HEK293T (cell line): Measurements from ENCODE around the gene KRTAP1-1.
A peak's percentile ranks its signal among the peaks of the same experiment; 100 is the strongest.
"Not testable (repeated sequence)": the region's sequence is repeated elsewhere in the genome, so short reads cannot be mapped to it uniquely, and the experiment has no call there.

ENCODE experiments used
- CTCF ChIA-PET: fragments of 350-600 bp; formaldehyde crosslinking; extraction: SDS; loops from one replicate; lab custom pipeline; 2021; ENCODE audit warnings: antibody characterized with exemption, inconsistent platforms; lab: Yijun Ruan, JAX
- POLR2A ChIA-PET: fragments of 350-600 bp; formaldehyde crosslinking; extraction: SDS; loops from one replicate; lab custom pipeline; 2020; ENCODE audit warnings: antibody characterized with exemption, inconsistent platforms; lab: Yijun Ruan, JAX
- DNase-seq: peaks from one replicate; pipeline ENCODE4 v3.0.0; 2012; ENCODE audit warnings: mixed read lengths; ENCODE audit errors: extremely low spot score
- ARNT ChIP-seq: fragments of 450-650 bp; IDR thresholded peaks from 2 replicates; pipeline ENCODE4 v1.6.1; 2017; ENCODE audit warnings: mild to moderate bottlenecking
- BHLHE40 ChIP-seq: fragments of 450-650 bp; IDR thresholded peaks from 2 replicates; pipeline ENCODE4 v1.6.1; 2016; ENCODE audit warnings: mild to moderate bottlenecking, moderate library complexity, borderline replicate concordance
- CTBP1 ChIP-seq: fragments of 450-650 bp; IDR thresholded peaks from 2 replicates; pipeline ENCODE4 v1.6.1; 2016; ENCODE audit warnings: borderline replicate concordance
- ELF4 ChIP-seq: fragments of 450-650 bp; IDR thresholded peaks from 2 replicates; pipeline ENCODE4 v1.6.1; 2017; ENCODE audit warnings: antibody characterized with exemption
- FOXA1 ChIP-seq: fragments of 450-650 bp; IDR thresholded peaks from 2 replicates; pipeline ENCODE4 v1.6.1; 2016; ENCODE audit warnings: mild to moderate bottlenecking
- FOXK2 ChIP-seq: fragments of 450-650 bp; IDR thresholded peaks from 2 replicates; pipeline ENCODE4 v1.6.1; 2016; ENCODE audit warnings: mild to moderate bottlenecking
- FOXM1 ChIP-seq: fragments of 450-650 bp; IDR thresholded peaks from 2 replicates; pipeline ENCODE4 v1.6.1; 2017; ENCODE audit warnings: mild to moderate bottlenecking, borderline replicate concordance
- HDGF ChIP-seq: fragments of 450-650 bp; IDR thresholded peaks from 2 replicates; pipeline ENCODE4 v1.6.1; 2017; ENCODE audit warnings: antibody characterized with exemption, borderline replicate concordance
- L3MBTL2 ChIP-seq: fragments of 450-650 bp; conservative IDR thresholded peaks from 2 replicates; pipeline ENCODE4 v1.6.1; 2016; ENCODE audit warnings: mild to moderate bottlenecking
- LEF1 ChIP-seq: fragments of 450-650 bp; IDR thresholded peaks from 2 replicates; pipeline ENCODE4 v1.6.1; 2017; ENCODE audit warnings: mild to moderate bottlenecking, borderline replicate concordance
- NFRKB ChIP-seq: fragments of 450-650 bp; IDR thresholded peaks from 2 replicates; pipeline ENCODE4 v1.6.1; 2016; ENCODE audit warnings: mild to moderate bottlenecking, moderate library complexity
- PKNOX1 ChIP-seq: fragments of 450-650 bp; IDR thresholded peaks from 2 replicates; pipeline ENCODE4 v1.6.1; 2016
- SP1 ChIP-seq: fragments of 450-650 bp; IDR thresholded peaks from 2 replicates; pipeline ENCODE4 v1.6.1; 2017
- SUZ12 ChIP-seq: fragments of 450-650 bp; IDR thresholded peaks from 2 replicates; pipeline ENCODE4 v1.6.1; 2016; ENCODE audit warnings: mild to moderate bottlenecking
- TARDBP ChIP-seq: fragments of 450-650 bp; IDR thresholded peaks from 2 replicates; pipeline ENCODE4 v1.6.1; 2016
- ZNF384 ChIP-seq: fragments of 450-650 bp; IDR thresholded peaks from 2 replicates; pipeline ENCODE4 v1.6.1; 2016

Gene KRTAP1-1

GRCh38 chr17:41009301-41009760, 31.9 kb downstream of the KRTAP1-1 start:
- CTCF ChIA-PET = no interaction called here
- no peak for TF ChIP-seq FOXK2
- no peak for TF ChIP-seq NFRKB
- TF ChIP-seq SUZ12 = no peak
- TF ChIP-seq ELF4 = no peak
- TF ChIP-seq FOXM1 = no peak
- TF ChIP-seq PKNOX1 = no peak
- TF ChIP-seq FOXA1 = no peak
- no peak for TF ChIP-seq ARNT
- TF ChIP-seq TARDBP = no peak
- DNase-seq = no peak
- POLR2A ChIA-PET = no interaction called here

- TF ChIP-seq BHLHE40 = no peak
- no peak for TF ChIP-seq SP1
- no peak for TF ChIP-seq ZNF384
- no peak for TF ChIP-seq HDGF
- no peak for TF ChIP-seq SUZ12
- DNase-seq = no peak
- ChIA-PET POLR2A (no interaction called here), CTCF (no interaction called here)
Measured at GRCh38 chr17:41008811-41009210, 32.4 kb downstream of the KRTAP1-1 start, which contains the start of gene KRTAP3-1. TSS of gene KRTAP3-1 (minus strand) at chr17:41009128. CDS start at chr17:41009074, 54 bp downstream.

DNA sequence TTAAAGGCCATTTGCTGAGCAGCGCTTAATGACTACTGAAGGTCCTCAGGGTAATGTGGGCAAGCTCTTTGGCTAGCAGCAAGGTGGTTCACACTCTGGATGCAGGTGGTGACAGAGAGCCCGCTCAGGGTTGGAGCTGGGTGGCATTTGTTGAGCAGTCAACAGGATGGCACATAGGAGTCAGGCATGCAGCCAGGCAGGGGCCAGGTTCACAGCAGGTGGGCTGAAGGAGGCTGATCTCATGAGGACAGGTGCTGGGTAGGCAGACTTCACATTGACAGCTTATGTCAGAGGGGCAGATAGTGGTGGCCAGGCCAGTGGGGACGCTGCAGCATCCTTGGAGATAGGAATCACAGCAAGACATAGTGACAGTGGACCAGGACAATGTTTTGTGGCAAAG, 36.9 kb downstream of the KRTAP1-1 start:
- DNase-seq = no peak
- TF ChIP-seq LEF1 = no peak
- TF ChIP-seq CTBP1 = no peak
- TF ChIP-seq SUZ12 = no peak
- TF ChIP-seq NFRKB = no peak
- TF ChIP-seq FOXM1 = no peak
- TF ChIP-seq BHLHE40 = no peak
- POLR2A ChIA-PET = no interaction called here
- CTCF ChIA-PET = no interaction called here

DNA sequence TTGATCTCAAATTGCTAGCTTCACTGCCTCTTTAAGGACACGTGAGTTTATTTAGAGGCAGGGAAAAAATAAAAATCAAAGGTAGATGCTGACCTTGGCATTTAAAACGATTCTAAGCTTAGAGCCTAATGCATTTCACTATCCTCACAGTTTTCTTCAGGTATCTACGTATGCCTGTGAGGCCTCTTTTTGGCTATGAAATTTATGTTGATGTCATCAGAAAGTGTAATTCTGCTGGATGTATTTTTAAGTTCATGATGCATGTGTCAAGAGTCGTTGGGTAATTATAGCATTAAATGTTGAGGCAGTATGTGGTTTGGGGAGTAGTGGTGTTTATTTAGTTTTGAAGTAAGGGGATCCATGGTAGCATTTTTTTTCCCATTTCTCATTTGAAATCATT, 37.3 kb downstream of the KRTAP1-1 start:
- POLR2A ChIA-PET = no interaction called here
- no peak for TF ChIP-seq SP1
- TF ChIP-seq HDGF = no peak
- no peak for TF ChIP-seq ARNT
- no peak for TF ChIP-seq NFRKB
- no peak for TF ChIP-seq BHLHE40
- TF ChIP-seq SUZ12 = no peak
- DNase-seq = no peak
- CTCF ChIA-PET = no interaction called here

DNA sequence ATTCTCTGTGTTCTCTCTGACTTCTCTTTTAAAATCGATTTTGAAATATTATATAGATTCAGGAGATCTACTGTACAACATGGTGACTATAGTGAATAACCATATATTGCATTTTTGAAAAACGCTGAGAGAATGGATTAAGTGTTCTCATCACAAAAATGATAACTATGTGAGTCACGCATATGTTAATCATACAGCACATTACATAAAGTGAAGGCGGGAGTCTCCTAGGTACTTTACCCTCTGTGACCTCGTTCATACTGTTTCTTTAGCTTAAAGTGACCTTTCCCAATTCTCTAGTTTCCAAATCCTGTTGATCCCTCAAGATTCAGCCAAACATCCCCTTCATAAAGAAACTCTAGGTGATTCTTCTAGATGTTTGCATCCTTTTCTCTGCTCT, 38.4 kb downstream of the KRTAP1-1 start:
- no peak for TF ChIP-seq HDGF
- no peak for TF ChIP-seq SUZ12
- no peak for TF ChIP-seq NFRKB
- TF ChIP-seq LEF1 = no peak
- TF ChIP-seq SP1 = no peak
- no peak for TF ChIP-seq ZNF384
- no peak for TF ChIP-seq ELF4
- no peak for TF ChIP-seq CTBP1
- TF ChIP-seq ARNT = no peak
- TF ChIP-seq TARDBP = no peak
- TF ChIP-seq PKNOX1 = no peak
- TF ChIP-seq L3MBTL2 = no peak
- no peak for TF ChIP-seq FOXA1
- TF ChIP-seq BHLHE40 = no peak
- TF ChIP-seq FOXM1 = no peak
- TF ChIP-seq FOXK2 = no peak
- DNase-seq = no peak
- CTCF ChIA-PET = no interaction called here
- POLR2A ChIA-PET = no interaction called here

DNA sequence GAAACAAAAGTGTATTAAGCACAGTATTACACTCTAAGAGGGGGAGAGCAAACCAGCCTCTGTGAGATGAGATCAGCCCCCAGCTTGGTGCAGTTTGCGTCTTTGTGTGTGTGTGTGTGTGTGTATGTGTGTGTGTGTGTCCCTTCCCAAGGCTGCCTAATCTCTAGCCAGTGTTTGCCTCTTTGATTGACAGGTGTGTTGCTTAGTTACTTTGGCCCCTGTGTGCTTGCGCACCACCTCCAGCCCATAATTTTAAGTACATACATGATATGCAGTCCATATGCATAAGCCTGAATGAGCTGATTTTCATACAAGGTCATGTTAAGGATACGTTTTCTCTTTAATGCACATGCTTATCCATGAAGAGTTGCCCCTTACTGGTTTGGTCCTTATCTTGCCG, 39.5 kb downstream of the KRTAP1-1 start:
- POLR2A ChIA-PET = no interaction called here

DNA sequence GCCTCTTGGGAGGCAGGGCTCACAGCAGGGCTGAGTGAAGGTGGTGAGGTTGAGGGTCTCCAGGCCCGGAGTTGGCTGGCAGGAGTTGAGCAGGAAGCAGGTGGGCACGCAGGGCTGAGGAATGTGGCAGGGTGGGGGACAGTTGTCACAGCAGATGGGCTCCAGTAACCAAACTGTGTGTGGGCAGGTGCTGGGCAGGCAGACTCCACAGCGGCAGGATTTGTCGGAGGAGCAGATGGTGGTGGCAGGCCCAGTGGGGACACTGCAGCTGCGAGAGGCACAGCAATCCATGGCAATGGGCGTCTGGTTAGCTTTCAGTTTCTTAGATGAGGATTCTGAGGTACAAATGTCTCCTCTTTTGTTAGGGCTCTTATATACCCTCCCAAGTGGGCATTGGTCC, 41.7 kb downstream of the KRTAP1-1 start, which contains the start of gene KRTAP3-2:
Gene KRTAP3-2 (minus strand): TSS at position 344 of the 400 bp plus-strand sequence. CDS start 53 bp downstream, at position 291.
- DNase-seq, CTCF ChIA-PET, POLR2A ChIA-PET: not testable (repeated sequence)

More for the DNA sequence above, 39.5 kb downstream of the KRTAP1-1 start:
- CTCF ChIA-PET = no interaction called here
- DNase-seq = no peak
- TF ChIP-seq LEF1 (no peak), FOXA1 (no peak), FOXK2 (no peak), PKNOX1 (peak; percentile 49), ELF4 (no peak), TARDBP (no peak), ARNT (no peak), CTBP1 (no peak)

GRCh38 chr17:40997361-40997760, 43.9 kb downstream of the KRTAP1-1 start:
- DNase-seq = no peak
- CTCF ChIA-PET = no interaction called here
- TF ChIP-seq NFRKB (no peak), PKNOX1 (no peak), FOXK2 (no peak), ZNF384 (no peak), ELF4 (no peak)
- POLR2A ChIA-PET = no interaction called here
